OCI-LY7 (cell line): ENCODE data around the gene COL25A1. TPM values are rescaled to one million over a fixed set of nuclear protein-coding genes. Genes with fewer than 3 reads are reported as not detected.

Experiments used
- BruUV-seq: library from RNA; stranded (reverse); fragments of 400-500 nt; replicated peaks from 2 replicates; lab custom pipeline; 2021; lab: Mats Ljungman, UMichigan
- CTCF ChIA-PET: fragments of 300-600 bp; sonication (Branson Sonifier 250); formaldehyde crosslinking; loops from one replicate; lab custom pipeline; 2022; ENCODE audit warnings: antibody characterized with exemption; ENCODE audit not compliant: unreplicated experiment; lab: Charles Lee
- POLR2A ChIA-PET: fragments of 300-600 bp; sonication (Branson Sonifier 250); formaldehyde crosslinking; loops from one replicate; lab custom pipeline; 2022; ENCODE audit warnings: antibody characterized with exemption; lab: Charles Lee
- DNase-seq: peaks from one replicate; pipeline ENCODE4 v3.0.0-alpha.2; 2015; ENCODE audit warnings: low spot score
- H2AFZ ChIP-seq: fragments of 200-600 bp; sonication (generic), shearing (Covaris generic); 2 replicates; pipeline ENCODE4 v1.6.1; 2014; ENCODE audit warnings: mild to moderate bottlenecking, antibody characterized with exemption, low read length, moderate library complexity
- H3K27ac ChIP-seq: fragments of 200-600 bp; sonication (generic); 2 replicates; pipeline ENCODE4 v1.5.1; 2014; ENCODE audit warnings: mixed run types, low read depth, mild to moderate bottlenecking, moderate library complexity, low read length, inconsistent platforms; ENCODE audit not compliant: poor library complexity, severe bottlenecking
- H3K36me3 ChIP-seq: fragments of 200-600 bp; sonication (generic); 2 replicates; pipeline ENCODE4 v1.6.1; 2014; ENCODE audit warnings: mild to moderate bottlenecking, antibody characterized with exemption, low read length, moderate library complexity, mixed read lengths; ENCODE audit not compliant: insufficient read depth
- H3K4me1 ChIP-seq: fragments of 200-600 bp; sonication (generic); 2 replicates; pipeline ENCODE4 v1.5.1; 2014; ENCODE audit warnings: mild to moderate bottlenecking, low read length; ENCODE audit not compliant: insufficient read depth, poor library complexity, severe bottlenecking
- H3K4me2 ChIP-seq: fragments of 200-600 bp; sonication (generic); 2 replicates; pipeline ENCODE4 v1.6.1; 2014; ENCODE audit warnings: mild to moderate bottlenecking, low read length
- H3K4me3 ChIP-seq: fragments of 200-600 bp; sonication (generic); 2 replicates; pipeline ENCODE4 v1.5.1; 2014; ENCODE audit warnings: mild to moderate bottlenecking, low read depth, low read length; ENCODE audit not compliant: poor library complexity, severe bottlenecking
- H3K79me2 ChIP-seq: fragments of 200-600 bp; sonication (generic); 2 replicates; pipeline ENCODE4 v1.6.1; 2016; ENCODE audit warnings: low read depth, mild to moderate bottlenecking, low read length, moderate library complexity, mixed read lengths; ENCODE audit not compliant: insufficient read depth
- H3K9me2 ChIP-seq: fragments of 200-600 bp; sonication (generic); 2 replicates; pipeline ENCODE4 v1.6.1; 2016; ENCODE audit warnings: mild to moderate bottlenecking, low read length, mixed read lengths; ENCODE audit not compliant: insufficient read depth
- H3K9me3 ChIP-seq: fragments of 200-600 bp; sonication (generic); 2 replicates; pipeline ENCODE4 v1.6.1; 2014; ENCODE audit warnings: mild to moderate bottlenecking, mixed run types, low read length, mixed read lengths
- H4K20me1 ChIP-seq: fragments of 200-600 bp; sonication (generic); 2 replicates; pipeline ENCODE4 v1.6.1; 2014; ENCODE audit warnings: mild to moderate bottlenecking, antibody characterized with exemption, low read length, moderate library complexity, mixed read lengths; ENCODE audit not compliant: insufficient read depth
- CTCF ChIP-seq: fragments of 200-600 bp; sonication (generic); conservative IDR thresholded peaks from 2 replicates; pipeline ENCODE4 v1.5.1; 2014; ENCODE audit warnings: mild to moderate bottlenecking, antibody characterized with exemption, low read length, moderate library complexity, mixed read lengths
- EZH2phosphoT487 ChIP-seq: fragments of 200-600 bp; sonication (generic); IDR thresholded peaks from 2 replicates; pipeline ENCODE4 v1.6.1; 2018; ENCODE audit warnings: low read depth, borderline replicate concordance, mild to moderate bottlenecking, mixed run types, antibody characterized with exemption, low read length, moderate library complexity, mixed read lengths
- intact Hi-C: fragments of 100-400 bp; cut with micrococcal nuclease; formaldehyde crosslinking; loops from one replicate; pipeline ENCODE4 v1.10.0; 2022; ENCODE audit not compliant: unreplicated experiment
- total RNA-seq, 2 experiments: library from RNA; depleted of rRNA in 1 of 2; stranded (reverse); fragments of >200 nt in 1 of 2; shearing (Covaris generic) in 1 of 2; gene quantifications; 2 replicates each; pipeline ENCODE4 v1.2.3, GENCODE V29; 2014 to 2022

The COL25A1 gene
- total RNA-seq, 2 experiments from 2014 or later = not detected

GRCh38 chr4:108793415-108793814 lies 509.0 kb downstream of the COL25A1 start:
- CTCF ChIA-PET = no interaction called here
- H4K20me1 ChIP-seq = no peaks in the 10 kb centered on the region
- H2AFZ ChIP-seq = no peak overlapping the region
- H3K27ac ChIP-seq = no peak overlapping the region
- no peaks in the 10 kb centered on the region for H3K4me1 ChIP-seq
- no peaks in the 10 kb centered on the region for H3K79me2 ChIP-seq
- no TSS peak for BruUV-seq
- no peak for DNase-seq
- no peak overlapping the region for H3K4me2 ChIP-seq
- H3K9me3 ChIP-seq = no peaks in the 10 kb centered on the region
- no peak for TF ChIP-seq CTCF
- H3K4me3 ChIP-seq = no peak overlapping the region
- intact Hi-C loops = no loop called here
- H3K36me3 ChIP-seq = no peaks in the 10 kb centered on the region
- POLR2A ChIA-PET = interaction anchor here (1.2 kb wide), 1 partner anchor 262 kb away, joined by 3 read pairs; no protein-coding TSS in a partner anchor
- H3K9me2 ChIP-seq = no peaks in the 10 kb centered on the region

- CTCF ChIA-PET = no interaction called here
- Histone ChIP-seq H4K20me1 (no peaks in the 10 kb centered on the region), H3K79me2 (no peaks in the 10 kb centered on the region), H3K9me3 (no peaks in the 10 kb centered on the region), H3K4me1 (no peaks in the 10 kb centered on the region), H3K27ac (no peak overlapping the region), H2AFZ (no peak overlapping the region), H3K9me2 (no peaks in the 10 kb centered on the region), H3K4me2 (no peak overlapping the region), H3K36me3 (no peaks in the 10 kb centered on the region), H3K4me3 (no peak overlapping the region)
- no peak for DNase-seq
- no TSS peak for BruUV-seq
- intact Hi-C loops = no loop called here
- POLR2A ChIA-PET = interaction anchor here (0.6 kb wide), 1 partner anchor 20 kb away, joined by 3 read pairs; no protein-coding TSS in a partner anchor
- no peak for TF ChIP-seq EZH2phosphoT487
- no peak for TF ChIP-seq CTCF
Observed at GRCh38 chr4:108788731-108789130, 513.7 kb downstream of the COL25A1 start.

GRCh38 chr4:108787724-108788123 lies 514.7 kb downstream of the COL25A1 start:
- no peak for DNase-seq
- H3K9me2 ChIP-seq = no peaks in the 10 kb centered on the region
- H3K79me2 ChIP-seq = no peaks in the 10 kb centered on the region
- no peaks in the 10 kb centered on the region for H4K20me1 ChIP-seq
- H3K4me3 ChIP-seq = no peak overlapping the region
- CTCF ChIA-PET = no interaction called here
- no TSS peak for BruUV-seq
- H3K36me3 ChIP-seq = no peaks in the 10 kb centered on the region
- intact Hi-C loops = no loop called here
- POLR2A ChIA-PET = no interaction called here
- no peak overlapping the region for H3K4me2 ChIP-seq
- no peak for TF ChIP-seq EZH2phosphoT487
- TF ChIP-seq CTCF = no peak
- no peaks in the 10 kb centered on the region for H3K9me3 ChIP-seq
- H3K4me1 ChIP-seq = no peaks in the 10 kb centered on the region
- no peak overlapping the region for H2AFZ ChIP-seq
- no peak overlapping the region for H3K27ac ChIP-seq
